ENCODE measurements around the gene ARFGEF2.
"Not testable (repeated sequence)": the region's sequence is repeated elsewhere in the genome, so short reads cannot be mapped to it uniquely, and the experiment has no call there.

The ARFGEF2 gene

DNA sequence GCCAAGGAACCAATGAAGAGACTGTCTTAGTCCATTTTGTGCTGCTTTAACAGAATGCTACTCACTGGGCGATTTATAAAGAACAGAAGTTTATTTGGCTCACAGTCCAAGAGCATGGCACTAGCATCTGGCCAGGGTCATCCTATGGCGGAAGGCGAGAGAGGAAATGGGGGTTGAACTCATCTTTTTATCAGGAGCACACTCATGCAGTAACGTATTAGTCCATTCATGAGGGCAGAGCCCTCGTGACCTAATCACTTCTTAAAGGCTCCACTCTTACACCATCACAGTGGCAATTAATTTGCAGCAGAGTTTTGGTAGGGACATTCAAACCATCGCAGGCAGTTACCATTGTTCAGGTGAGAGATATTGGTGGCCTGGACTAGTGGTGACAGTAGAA, 8.5 kb downstream of the ARFGEF2 start:
- Histone ChIP-seq H3K4me3 (ENCODE audit: insufficient read length, low read depth) (no peak overlapping the region), H3K36me3 (ENCODE audit: insufficient read depth, insufficient read length, low read length) (peaks cover 8% of the 10 kb centered on the region), H3K9ac (ENCODE audit: insufficient read length, low read depth) (no peak overlapping the region), H3K4me1 (ENCODE audit: insufficient read depth, insufficient read length) (peaks cover 4% of the 10 kb centered on the region), H3K27me3 (ENCODE audit: insufficient read depth, insufficient read length) (no peaks in the 10 kb centered on the region), H3K9me3 (ENCODE audit: insufficient read depth, low read length) (no peaks in the 10 kb centered on the region)
- DNase-seq (ENCODE audit: low read depth, low spot score), result no peak
- TF ChIP-seq SUZ12 (IDR thresholded peaks at IDR 0.05; ENCODE audit: extremely low read depth, insufficient read depth, insufficient read length) (no peak), YY1 (IDR thresholded peaks at IDR 0.05; ENCODE audit: insufficient read depth, insufficient read length) (no peak)

DNA sequence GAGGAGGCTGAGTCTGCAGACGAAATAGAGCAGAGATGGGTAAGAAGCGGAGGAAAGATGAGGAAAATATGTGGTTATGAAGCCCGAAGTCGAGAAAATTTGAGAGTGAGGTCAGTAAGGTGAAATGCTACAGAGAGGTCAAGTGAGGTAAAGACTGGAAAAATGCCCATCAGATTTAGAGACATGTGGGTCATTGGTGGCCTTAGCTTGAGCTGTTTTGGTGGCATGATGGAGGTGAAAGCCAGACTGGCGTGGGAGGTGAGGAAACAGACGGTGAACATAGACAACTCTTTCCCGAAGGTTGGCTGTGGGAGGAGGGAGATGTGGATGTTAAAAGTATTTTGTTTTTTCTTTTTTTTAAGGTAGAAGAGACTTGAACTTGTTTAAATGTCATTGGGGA, 9.4 kb downstream of the ARFGEF2 start:
- H3K36me3 ChIP-seq (ENCODE audit: insufficient read depth, insufficient read length, low read length), result peaks cover 8% of the 10 kb centered on the region
- DNase-seq (ENCODE audit: low read depth, low spot score), result no peak
- TF ChIP-seq YY1 (IDR thresholded peaks at IDR 0.05; ENCODE audit: insufficient read depth, insufficient read length) (no peak), ZNF274 (IDR thresholded peaks at IDR 0.05; ENCODE audit: low read depth, low read length) (no peak), SUZ12 (IDR thresholded peaks at IDR 0.05; ENCODE audit: extremely low read depth, insufficient read depth, insufficient read length) (no peak)

DNA sequence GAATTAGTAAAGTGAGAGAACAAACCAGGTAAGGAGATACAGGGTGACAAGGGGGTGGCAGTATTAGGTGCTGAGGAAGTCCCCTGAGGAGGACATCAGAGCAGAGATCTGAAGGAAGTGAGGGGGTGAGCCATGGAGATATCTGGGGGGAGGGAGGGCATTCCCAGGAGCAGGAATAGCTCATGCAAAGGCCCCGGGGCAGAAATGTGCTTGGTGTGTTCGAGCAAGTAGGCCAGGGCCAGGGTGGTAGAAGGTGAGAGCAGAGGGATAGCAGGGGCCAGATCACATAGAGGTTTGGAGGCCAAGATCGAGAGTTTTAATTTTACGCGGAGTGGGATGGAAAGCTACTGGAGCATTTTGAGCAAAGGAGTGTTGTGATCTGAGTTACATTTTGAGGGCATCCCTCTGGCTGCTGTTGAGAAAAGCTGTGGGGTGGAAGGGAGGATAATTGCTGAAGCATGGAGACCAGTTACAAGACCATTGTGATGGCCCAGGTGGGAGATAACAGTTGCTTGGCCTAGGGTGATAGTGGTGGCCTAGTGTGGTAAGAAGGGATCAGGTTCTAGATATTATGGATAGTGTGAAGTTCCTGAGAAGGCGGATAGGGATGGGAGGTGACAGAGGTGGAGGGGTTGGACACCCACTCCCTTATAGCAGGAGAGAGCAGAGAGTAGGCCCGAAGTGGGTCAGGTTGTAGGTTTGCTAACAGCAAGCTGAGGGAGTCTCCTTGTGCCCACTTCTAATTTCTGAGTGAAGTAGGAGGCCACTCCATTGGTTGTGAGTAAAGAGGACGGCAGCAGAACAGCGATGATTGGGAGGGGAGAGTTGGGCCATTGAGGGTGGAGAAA, 10.2 kb downstream of the ARFGEF2 start:
- DNase-seq (ENCODE audit: low read depth, low spot score), result no peak
- H3K27me3 ChIP-seq (ENCODE audit: insufficient read depth, insufficient read length), result no peaks in the 10 kb centered on the region
- H3K4me1 ChIP-seq (ENCODE audit: insufficient read depth, insufficient read length), result peaks cover 4% of the 10 kb centered on the region
- no peak for TF ChIP-seq YY1 (IDR thresholded peaks at IDR 0.05; ENCODE audit: insufficient read depth, insufficient read length)
- TF ChIP-seq SUZ12 (IDR thresholded peaks at IDR 0.05; ENCODE audit: extremely low read depth, insufficient read depth, insufficient read length), result no peak
- TF ChIP-seq ZNF274 (IDR thresholded peaks at IDR 0.05; ENCODE audit: low read depth, low read length), result no peak
- no peak overlapping the region for H3K9ac ChIP-seq (ENCODE audit: insufficient read length, low read depth)
- H3K9me3 ChIP-seq (ENCODE audit: insufficient read depth, low read length), result peaks cover 3% of the 10 kb centered on the region; the same call in 1 of the 2 replicates
- peaks cover 6% of the 10 kb centered on the region for H3K36me3 ChIP-seq (ENCODE audit: insufficient read depth, insufficient read length, low read length)
- H3K4me3 ChIP-seq (ENCODE audit: insufficient read length, low read depth), result no peak overlapping the region

More for the DNA sequence above, 9.4 kb downstream of the ARFGEF2 start:
- Histone ChIP-seq H3K27me3 (ENCODE audit: insufficient read depth, insufficient read length) (no peaks in the 10 kb centered on the region), H3K9ac (ENCODE audit: insufficient read length, low read depth) (no peak overlapping the region), H3K9me3 (ENCODE audit: insufficient read depth, low read length) (no peaks in the 10 kb centered on the region), H3K4me1 (ENCODE audit: insufficient read depth, insufficient read length) (peaks cover 4% of the 10 kb centered on the region), H3K4me3 (ENCODE audit: insufficient read length, low read depth) (no peak overlapping the region)

DNA sequence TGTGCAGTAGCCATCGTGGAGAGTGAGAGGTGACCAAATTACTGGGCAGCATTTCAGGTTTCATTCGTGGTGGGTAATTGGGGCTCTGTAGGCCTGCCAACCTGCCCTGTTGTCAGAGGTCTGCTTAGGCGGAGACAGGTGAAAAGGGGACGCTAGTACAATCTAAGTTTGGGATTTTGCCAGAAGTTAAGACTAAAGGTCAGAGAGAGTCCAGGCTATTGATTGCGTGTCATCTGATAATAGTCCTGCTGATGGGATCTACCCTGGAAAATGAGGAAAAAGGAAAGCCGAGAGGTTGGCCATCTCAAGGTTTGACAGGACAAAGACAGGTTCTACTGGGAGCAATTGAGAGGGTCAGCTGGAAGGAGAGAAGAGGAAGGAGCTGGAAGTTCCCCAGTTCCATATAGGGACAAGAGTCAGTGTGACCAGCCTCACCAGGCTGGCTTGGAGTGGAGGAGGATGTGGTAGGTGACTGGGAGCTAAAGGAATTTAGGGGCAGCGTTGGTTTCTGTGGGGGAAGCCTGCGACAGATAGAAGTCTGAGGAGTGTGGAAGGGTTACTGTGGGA, 10.9 kb downstream of the ARFGEF2 start:
- Histone ChIP-seq H3K4me3 (ENCODE audit: insufficient read length, low read depth) (no peak overlapping the region), H3K36me3 (ENCODE audit: insufficient read depth, insufficient read length, low read length) (peaks cover 8% of the 10 kb centered on the region), H3K9ac (ENCODE audit: insufficient read length, low read depth) (no peak overlapping the region), H3K9me3 (ENCODE audit: insufficient read depth, low read length) (peaks cover 7% of the 10 kb centered on the region; the same call in 1 of the 2 replicates), H3K4me1 (ENCODE audit: insufficient read depth, insufficient read length) (peaks cover 6% of the 10 kb centered on the region), H3K27me3 (ENCODE audit: insufficient read depth, insufficient read length) (no peaks in the 10 kb centered on the region)
- TF ChIP-seq SUZ12 (IDR thresholded peaks at IDR 0.05; ENCODE audit: extremely low read depth, insufficient read depth, insufficient read length) (no peak), YY1 (IDR thresholded peaks at IDR 0.05; ENCODE audit: insufficient read depth, insufficient read length) (no peak), ZNF274 (IDR thresholded peaks at IDR 0.05; ENCODE audit: low read depth, low read length) (no peak)
- no peak for DNase-seq (ENCODE audit: low read depth, low spot score)

DNA sequence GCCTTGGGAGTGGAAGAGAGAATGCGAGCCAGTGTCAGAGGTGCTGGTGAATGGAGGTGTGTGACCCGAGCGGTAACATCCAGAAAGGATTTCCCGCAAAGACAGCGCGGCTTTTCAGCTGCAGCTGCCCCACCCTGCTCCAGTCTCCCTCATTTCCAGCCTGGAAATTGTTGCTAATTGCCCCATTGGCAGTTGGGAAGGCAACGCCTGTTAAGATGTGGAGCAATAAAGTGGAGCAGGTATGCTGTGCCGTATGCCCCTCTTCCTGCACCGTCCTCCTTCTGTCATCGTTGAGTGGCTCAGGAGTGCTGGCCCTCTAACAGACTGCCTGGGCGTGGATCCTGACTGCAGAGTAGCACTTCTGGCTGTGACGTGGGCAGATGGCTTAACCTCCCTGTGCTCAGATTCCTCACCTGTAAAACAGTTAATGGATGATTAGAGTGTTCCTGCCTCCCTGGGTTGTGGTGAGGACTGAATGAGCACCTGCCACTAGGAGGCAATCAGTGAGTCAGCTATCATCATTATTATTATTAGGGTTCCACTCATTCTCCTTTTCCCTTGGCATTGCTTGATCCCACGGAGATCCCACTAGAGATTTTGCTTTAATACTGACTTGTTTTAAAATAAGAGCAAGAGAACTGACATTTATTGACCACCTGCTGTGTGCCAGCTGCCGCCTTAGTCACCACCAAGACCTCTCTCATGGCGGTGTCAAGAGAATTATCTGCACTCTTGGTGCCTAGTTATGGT, 11.7 kb downstream of the ARFGEF2 start:
- Histone ChIP-seq H3K4me3 (ENCODE audit: insufficient read length, low read depth) (no peak overlapping the region), H3K4me1 (ENCODE audit: insufficient read depth, insufficient read length) (peaks cover 6% of the 10 kb centered on the region), H3K27me3 (ENCODE audit: insufficient read depth, insufficient read length) (no peaks in the 10 kb centered on the region), H3K9me3 (ENCODE audit: insufficient read depth, low read length) (peaks cover 7% of the 10 kb centered on the region; the same call in 1 of the 2 replicates), H3K36me3 (ENCODE audit: insufficient read depth, insufficient read length, low read length) (peaks cover 11% of the 10 kb centered on the region), H3K9ac (ENCODE audit: insufficient read length, low read depth) (no peak overlapping the region)
- TF ChIP-seq SUZ12 (IDR thresholded peaks at IDR 0.05; ENCODE audit: extremely low read depth, insufficient read depth, insufficient read length) (no peak), ZNF274 (IDR thresholded peaks at IDR 0.05; ENCODE audit: low read depth, low read length) (no peak), YY1 (IDR thresholded peaks at IDR 0.05; ENCODE audit: insufficient read depth, insufficient read length) (no peak)
- DNase-seq (ENCODE audit: low read depth, low spot score), result no peak

DNA sequence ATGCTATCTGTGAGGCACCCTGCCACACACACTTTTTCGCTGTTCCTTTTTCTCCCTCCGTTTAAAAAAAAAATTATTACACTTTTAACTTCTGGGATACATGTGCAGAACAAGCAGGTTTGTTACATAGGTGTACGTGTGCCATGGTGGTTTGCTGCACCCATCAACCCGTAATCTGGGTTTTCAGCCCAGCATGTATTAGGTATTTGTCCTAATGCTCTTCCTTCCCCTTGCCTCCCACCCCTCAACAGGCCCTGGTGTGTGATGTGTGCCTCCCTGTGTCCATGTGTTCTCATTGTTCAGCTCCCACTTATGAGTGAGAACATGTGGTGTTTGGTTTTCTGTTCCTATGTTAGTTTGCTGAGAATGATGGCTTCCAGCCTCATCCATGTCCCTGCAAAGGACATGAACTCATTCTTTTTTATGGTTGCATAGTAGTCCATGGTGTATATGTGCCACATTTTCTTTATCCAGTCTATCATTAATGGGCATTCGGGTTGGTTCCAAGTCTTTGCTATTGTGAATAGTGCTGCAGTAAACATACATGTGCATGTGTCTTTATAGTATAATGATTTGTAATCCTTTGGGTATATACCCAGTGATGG, 12.9 kb downstream of the ARFGEF2 start:
- H3K4me1 ChIP-seq (ENCODE audit: insufficient read depth, insufficient read length); H3K9ac ChIP-seq (ENCODE audit: insufficient read length, low read depth); DNase-seq (ENCODE audit: low read depth, low spot score); H3K9me3 ChIP-seq (ENCODE audit: insufficient read depth, low read length); H3K27me3 ChIP-seq (ENCODE audit: insufficient read depth, insufficient read length); H3K4me3 ChIP-seq (ENCODE audit: insufficient read length, low read depth): not testable (repeated sequence)
- H3K36me3 ChIP-seq (ENCODE audit: insufficient read depth, insufficient read length, low read length), result peaks cover 11% of the 10 kb centered on the region

DNA sequence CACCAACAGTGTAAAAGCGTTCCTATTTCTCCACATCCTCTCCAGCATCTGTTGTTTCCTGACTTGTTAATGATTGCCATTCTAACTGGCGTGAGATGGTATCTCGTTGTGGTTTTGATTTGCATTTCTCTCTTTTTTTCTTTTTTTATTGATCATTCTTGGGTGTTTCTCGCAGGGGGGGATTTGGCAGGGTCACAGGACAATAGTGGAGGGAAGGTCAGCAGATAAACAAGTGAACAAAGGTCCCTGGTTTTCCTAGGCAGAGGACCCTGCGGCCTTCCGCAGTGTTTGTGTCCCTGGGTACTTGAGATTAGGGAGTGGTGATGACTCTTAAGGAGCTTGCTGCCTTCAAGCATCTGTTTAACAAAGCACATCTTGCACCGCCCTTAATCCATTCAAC, 13.5 kb downstream of the ARFGEF2 start:
- H3K9ac ChIP-seq (ENCODE audit: insufficient read length, low read depth); H3K4me3 ChIP-seq (ENCODE audit: insufficient read length, low read depth); DNase-seq (ENCODE audit: low read depth, low spot score); H3K9me3 ChIP-seq (ENCODE audit: insufficient read depth, low read length); H3K36me3 ChIP-seq (ENCODE audit: insufficient read depth, insufficient read length, low read length); H3K4me1 ChIP-seq (ENCODE audit: insufficient read depth, insufficient read length); H3K27me3 ChIP-seq (ENCODE audit: insufficient read depth, insufficient read length): not testable (repeated sequence)

DNA sequence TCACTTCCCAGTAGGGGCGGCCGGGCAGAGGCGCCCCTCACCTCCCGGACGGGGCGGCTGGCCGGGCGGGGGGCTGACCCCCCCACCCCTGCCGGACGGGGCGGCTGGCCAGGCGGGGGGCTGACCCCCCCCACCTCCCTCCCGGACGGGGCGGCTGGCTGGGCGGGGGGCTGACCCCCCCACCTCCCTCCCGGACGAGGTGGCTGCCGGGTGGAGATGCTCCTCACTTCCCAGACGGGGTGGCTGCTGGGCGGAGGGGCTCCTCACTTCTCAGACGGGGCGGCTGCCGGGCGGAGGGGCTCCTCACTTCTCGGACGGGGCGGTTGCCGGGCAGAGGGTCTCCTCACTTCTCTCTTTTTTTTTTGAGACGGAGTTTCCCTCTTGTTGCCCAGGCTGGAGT, 14.7 kb downstream of the ARFGEF2 start:
- H3K36me3 ChIP-seq (ENCODE audit: insufficient read depth, insufficient read length, low read length), result peaks cover 12% of the 10 kb centered on the region
- H3K27me3 ChIP-seq (ENCODE audit: insufficient read depth, insufficient read length); H3K4me3 ChIP-seq (ENCODE audit: insufficient read length, low read depth); H3K9ac ChIP-seq (ENCODE audit: insufficient read length, low read depth); H3K9me3 ChIP-seq (ENCODE audit: insufficient read depth, low read length); DNase-seq (ENCODE audit: low read depth, low spot score); H3K4me1 ChIP-seq (ENCODE audit: insufficient read depth, insufficient read length): not testable (repeated sequence)
